CD4-positive, alpha-beta memory T cell (primary cell): ENCODE measurements around the gene RPL7A. TPM values are rescaled to one million over a fixed set of nuclear protein-coding genes. Genes with fewer than 3 reads are reported as not detected.
A peak's percentile ranks its signal among the peaks of the same experiment; 100 is the strongest.
"Not testable (repeated sequence)": the region's sequence is repeated elsewhere in the genome, so short reads cannot be mapped to it uniquely, and the experiment has no call there.

Experiments
- CTCF ChIA-PET: fragments of 350-600 bp; sonication (Branson Sonifier 250); formaldehyde crosslinking; loops from one replicate; lab custom pipeline; 2021; ENCODE audit warnings: inconsistent platforms; ENCODE audit not compliant: partially characterized antibody; lab: Charles Lee
- POLR2A ChIA-PET: fragments of 350-600 bp; sonication (Branson Sonifier 250); formaldehyde crosslinking; loops from one replicate; lab custom pipeline; 2021; ENCODE audit not compliant: partially characterized antibody; lab: Charles Lee
- DNase-seq, 5 donors: peaks; one replicate each; pipeline versions ENCODE4 v3.0.0 to v3.0.0-alpha.2; 2020 to 2022; ENCODE audit warnings: mixed read lengths in 1 of 5
- H3K27ac ChIP-seq: one replicate; pipeline ENCODE4 v1.7.0; 2013; ENCODE audit warnings: low read depth, low read length
- H3K27me3 ChIP-seq: 2 replicates; pipeline ENCODE4 v1.7.0; 2013; ENCODE audit warnings: mild to moderate bottlenecking, low read length, moderate library complexity; ENCODE audit not compliant: insufficient read depth
- H3K36me3 ChIP-seq: 2 replicates; pipeline ENCODE4 v1.7.0; 2013; ENCODE audit warnings: mild to moderate bottlenecking, low read length, moderate library complexity; ENCODE audit not compliant: insufficient read depth
- H3K4me1 ChIP-seq: 2 replicates; pipeline ENCODE4 v1.7.0; 2013; ENCODE audit warnings: mild to moderate bottlenecking, low read length, moderate library complexity; ENCODE audit not compliant: insufficient read depth
- H3K4me3 ChIP-seq, 2 donors: one replicate each; pipeline ENCODE4 v1.7.0; 2013; ENCODE audit warnings: low read length in 2 of 2, mild to moderate bottlenecking in 1 of 2
- H3K9me3 ChIP-seq, 2 donors: one replicate each; pipeline ENCODE4 v1.7.0; 2013; ENCODE audit warnings: low read length in 2 of 2, control low read depth in 1 of 2; ENCODE audit not compliant: control insufficient read depth in 1 of 2
- H3K27ac Mint-ChIP-seq, 7 donors: one replicate each; pipeline ENCODE4 v1.8.0; 2020 to 2021; ENCODE audit warnings: mixed read lengths in 7 of 7, mild to moderate bottlenecking in 6 of 7, inconsistent platforms in 3 of 7, moderate library complexity in 3 of 7
- H3K27me3 Mint-ChIP-seq, 2 donors: one replicate each; pipeline ENCODE4 v1.8.0; 2020 to 2021; ENCODE audit warnings: mixed read lengths in 2 of 2
- H3K36me3 Mint-ChIP-seq, 2 donors: one replicate each; pipeline ENCODE4 v1.8.0; 2020 to 2021; ENCODE audit warnings: mixed read lengths in 2 of 2, inconsistent platforms in 1 of 2, mild to moderate bottlenecking in 1 of 2
- H3K4me1 Mint-ChIP-seq, 4 donors: one replicate each; pipeline ENCODE4 v1.8.0; 2020 to 2021; ENCODE audit warnings: mixed read lengths in 4 of 4, mild to moderate bottlenecking in 1 of 4
- H3K4me3 Mint-ChIP-seq, 8 donors: one replicate each; pipeline ENCODE4 v1.8.0; 2020 to 2021; ENCODE audit warnings: mixed read lengths in 8 of 8, mild to moderate bottlenecking in 7 of 8, moderate library complexity in 6 of 8, inconsistent platforms in 3 of 8
- H3K9me3 Mint-ChIP-seq, 8 donors: one replicate each; pipeline ENCODE4 v1.8.0; 2020 to 2021; ENCODE audit warnings: mixed read lengths in 8 of 8, mild to moderate bottlenecking in 5 of 8, inconsistent platforms in 3 of 8, moderate library complexity in 1 of 8
- intact Hi-C: fragments of 100-400 bp; cut with micrococcal nuclease; formaldehyde crosslinking; loops from one replicate; pipeline ENCODE4 v1.15.1; 2023
- polyA plus RNA-seq, 2 donors: library from polyadenylated mRNA; unstranded; fragments of 300-500 nt; fragmentation: Illumina TruSeq; gene quantifications; one replicate each; pipeline ENCODE4 v1.2.3, GENCODE V29; 2021
- total RNA-seq, 2 experiments: library from RNA; stranded (reverse); gene quantifications; one replicate each; pipeline ENCODE4 v1.2.3, GENCODE V29; 2021

The RPL7A gene
- total and polyA plus RNA-seq, 4 experiments from 2014 or later, result 794 to 2,268 (median 1,624) TPM

- peak; percentile 89 to 95 (median 92) for DNase-seq
- CTCF ChIA-PET, result interaction anchor here (0.6 to 5.5 kb wide), 4 partner anchors 18 to 190 kb away, joined by 3 to 51 read pairs (median 4); partner anchors contain the start of genes SURF1 and SURF2
- intact Hi-C loops, result loop anchor here (1.0 kb wide), 4 partner anchors 20 to 42 kb away; partner anchors contain the start of genes MED22, REXO4, RPL7A and SURF1
- H3K4me3 ChIP-seq, result peak within 1 kb of the TSS; percentile 59 to 72
- Mint-ChIP-seq H3K36me3 (peaks cover 0 to 17% of the 10 kb centered on the region in 2 donors), H3K4me1 (peaks cover 27 to 40% (median 35%) of the 10 kb centered on the region in 4 donors), H3K9me3 (no peaks in the 10 kb centered on the region), H3K4me3 (peak within 1 kb of the TSS; percentile 89 to 97 (median 92)), H3K27me3 (no peaks in the 10 kb centered on the region), H3K27ac (peak within 1 kb of the TSS; percentile 82 to 98 (median 96))
- peak within 1 kb of the TSS; percentile 89 for H3K27ac ChIP-seq
- peaks cover 45% of the 10 kb centered on the region for H3K4me1 ChIP-seq
- H3K9me3 ChIP-seq, result no peaks in the 10 kb centered on the region
- peaks cover 4% of the 10 kb centered on the region for H3K36me3 ChIP-seq
- POLR2A ChIA-PET, result interaction anchor here (0.8 to 18.7 kb wide), 8 partner anchors 9 to 103 kb away, joined by 3 to 437 read pairs (median 4); partner anchors contain the start of genes MED22, RPL7A, SLC2A6 and SURF1
- no peaks in the 10 kb centered on the region for H3K27me3 ChIP-seq
Observed at GRCh38 chr9:133375724-133376654, 28.0 kb downstream of the RPL7A start, which contains the start of the genes STKLD1 and SURF4. TSS of gene STKLD1 (plus strand) at chr9:133376366. CDS start at chr9:133376474, 108 bp downstream. TSS of gene SURF4 (minus strand) at chr9:133376060. CDS start at chr9:133375969, 91 bp downstream.

DNA sequence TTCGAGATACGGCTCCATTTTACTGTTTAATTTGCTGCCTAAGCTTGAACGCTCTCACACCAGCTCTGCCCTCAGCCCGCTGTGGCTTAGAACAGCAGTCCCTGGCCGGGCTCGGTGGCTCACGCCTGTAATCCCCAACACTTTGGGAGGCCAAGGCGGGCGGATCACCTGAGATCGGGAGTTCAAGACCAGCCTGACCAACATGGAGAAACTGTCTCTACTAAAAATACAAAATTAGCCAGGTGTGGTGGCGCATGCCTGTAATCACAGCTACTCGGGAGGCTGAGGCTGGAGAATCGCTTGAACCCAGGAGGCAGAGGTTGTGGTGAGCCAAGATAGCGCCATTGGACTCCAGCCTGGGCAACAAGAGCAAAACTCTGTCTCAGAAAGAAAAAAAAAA is 29.3 kb downstream of the RPL7A start:
- H3K9me3 ChIP-seq, H3K27me3 Mint-ChIP-seq, H3K36me3 ChIP-seq, H3K27ac ChIP-seq, H3K4me3 ChIP-seq, H3K9me3 Mint-ChIP-seq, H3K27me3 ChIP-seq, intact Hi-C loops: not testable (repeated sequence)
- peaks cover 33% of the 10 kb centered on the region for H3K4me1 ChIP-seq
- Mint-ChIP-seq H3K27ac (peak overlapping the region in 5 of 7 donors; percentile 22 to 87 (median 65)), H3K36me3 (peaks cover 0 to 11% of the 10 kb centered on the region in 2 donors), H3K4me1 (peaks cover 14 to 28% (median 22%) of the 10 kb centered on the region in 4 donors), H3K4me3 (peak overlapping the region; percentile 52 to 79 (median 65))
- ChIA-PET CTCF (interaction anchor here (1.3 to 1.5 kb wide), 2 partner anchors 19 to 191 kb away, joined by 3 to 6 read pairs; no protein-coding TSS in a partner anchor), POLR2A (interaction anchor here (0.9 to 18.7 kb wide), 6 partner anchors 9 to 102 kb away, joined by 3 to 437 read pairs (median 4); partner anchors contain the start of genes MED22, RPL7A, SLC2A6 and SURF1)
- DNase-seq, result peak in 1 of 5 donors; percentile 7

DNA sequence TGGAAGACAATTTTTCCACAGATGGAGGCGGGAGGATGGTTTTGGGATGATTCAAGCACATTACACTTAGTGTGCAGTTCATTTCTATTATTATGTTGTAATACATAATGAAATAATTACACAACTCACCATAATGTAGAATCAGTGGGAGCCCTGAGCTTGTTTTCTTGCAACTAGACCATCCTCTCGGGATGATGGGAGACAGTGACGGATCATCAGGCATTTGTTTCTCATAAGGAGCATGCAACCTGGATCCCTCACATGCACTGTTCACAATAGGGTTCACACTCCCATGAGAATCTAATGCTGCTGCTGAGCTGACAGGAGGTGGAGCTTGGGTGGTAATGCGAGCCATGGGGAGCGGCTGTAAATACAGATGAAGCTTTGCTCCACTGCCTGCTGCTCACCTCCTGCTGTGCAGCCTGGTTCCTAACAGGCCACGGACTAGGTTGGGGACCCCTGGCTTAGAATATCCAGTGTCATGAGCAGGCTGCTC is 29.8 kb downstream of the RPL7A start:
- H3K27me3 ChIP-seq, result no peaks in the 10 kb centered on the region
- H3K27ac Mint-ChIP-seq, result peak overlapping the region in 1 of 7 donors; percentile 65

GRCh38 chr9:133378408-133378962 is 30.5 kb downstream of the RPL7A start:
- Mint-ChIP-seq H3K4me3 (peak overlapping the region in 6 of 8 donors; percentile 5 to 65 (median 41)), H3K4me1 (peaks cover 8 to 16% (median 12%) of the 10 kb centered on the region in 4 donors), H3K9me3 (no peaks in the 10 kb centered on the region), H3K27ac (peak overlapping the region in 3 of 7 donors; percentile 42 to 65 (median 57)), H3K36me3 (peaks cover 0 to 10% of the 10 kb centered on the region in 2 donors), H3K27me3 (no peaks in the 10 kb centered on the region)
- no peaks in the 10 kb centered on the region for H3K9me3 ChIP-seq
- ChIA-PET CTCF (interaction anchor here (0.9 kb wide), 1 partner anchor 39 kb away, joined by 3 read pairs; no protein-coding TSS in a partner anchor), POLR2A (interaction anchor here (1.1 to 18.7 kb wide), 2 partner anchors 26 to 36 kb away, joined by 3 to 437 read pairs; partner anchors contain the start of genes MED22, RPL7A, SURF1 and SURF2)
- peaks cover 21% of the 10 kb centered on the region for H3K4me1 ChIP-seq
- no peaks in the 10 kb centered on the region for H3K27me3 ChIP-seq
- DNase-seq, result no peak
- no peak overlapping the region for H3K27ac ChIP-seq
- no peak overlapping the region for H3K4me3 ChIP-seq
- H3K36me3 ChIP-seq, result no peaks in the 10 kb centered on the region
- intact Hi-C loops, result no loop called here

More for the DNA sequence above, 29.8 kb downstream of the RPL7A start:
- Mint-ChIP-seq H3K4me3 (peak overlapping the region in 4 of 8 donors; percentile 21 to 65 (median 48)), H3K27me3 (no peaks in the 10 kb centered on the region), H3K9me3 (no peaks in the 10 kb centered on the region), H3K36me3 (peaks cover 0 to 10% of the 10 kb centered on the region in 2 donors), H3K4me1 (peaks cover 9 to 23% (median 18%) of the 10 kb centered on the region in 4 donors)
- Histone ChIP-seq H3K36me3 (peaks cover 3% of the 10 kb centered on the region), H3K4me1 (peaks cover 28% of the 10 kb centered on the region), H3K27ac (no peak overlapping the region), H3K4me3 (no peak overlapping the region), H3K9me3 (no peaks in the 10 kb centered on the region)
- peak in 1 of 5 donors; percentile 1 for DNase-seq
- ChIA-PET POLR2A (interaction anchor here (2.0 to 18.7 kb wide), 2 partner anchors 25 to 39 kb away, joined by 10 to 437 read pairs; partner anchors contain the start of genes MED22, RPL7A, SURF1 and SURF2), CTCF (interaction anchor here (1.5 kb wide), 1 partner anchor 191 kb away, joined by 6 read pairs; no protein-coding TSS in a partner anchor)
- intact Hi-C loops, result no loop called here

DNA sequence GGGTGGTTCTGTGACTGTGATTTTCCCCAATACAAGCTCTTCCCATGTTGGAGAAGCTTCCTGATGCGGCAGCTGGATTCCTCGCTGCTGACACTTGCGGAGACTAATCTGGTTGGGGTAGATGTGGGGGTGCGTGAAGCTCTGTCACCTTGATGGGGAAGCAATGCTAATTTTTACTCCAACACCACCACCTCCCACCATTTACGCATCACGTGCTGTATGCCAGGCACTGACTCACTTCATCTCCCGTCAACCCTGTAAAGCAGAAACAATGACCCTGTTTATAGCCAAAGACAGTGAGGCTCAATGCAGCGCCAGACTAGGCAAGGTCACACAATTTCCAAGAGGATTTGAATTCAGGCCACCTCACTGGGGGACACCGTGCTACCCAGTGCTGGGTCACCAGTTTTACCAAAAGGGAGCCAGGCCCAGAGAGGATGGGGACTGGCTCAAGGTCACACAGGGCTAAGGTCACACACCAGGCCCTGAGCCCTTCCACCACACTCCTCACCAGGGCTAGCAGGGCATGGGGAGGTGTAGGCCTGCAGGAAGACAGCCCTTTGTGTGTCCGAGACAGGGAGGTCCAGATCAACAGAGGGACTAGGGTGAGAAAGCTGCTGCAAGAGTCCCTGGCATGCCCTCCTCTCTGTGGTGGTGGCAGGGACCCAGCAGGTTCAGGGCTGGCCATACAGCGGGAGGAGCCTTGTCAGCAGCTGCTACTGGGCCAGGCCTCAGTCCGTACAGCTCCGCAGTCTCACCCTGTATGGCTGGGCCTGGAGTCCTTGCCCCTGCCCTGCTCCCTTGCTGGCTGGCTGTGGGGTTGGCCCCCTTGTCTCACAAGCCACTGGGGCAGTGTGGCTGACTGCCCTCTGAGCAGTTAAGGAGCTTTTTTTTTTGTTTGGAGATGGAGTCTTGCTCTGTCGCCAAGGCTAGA is 31.4 kb downstream of the RPL7A start:
- no peaks in the 10 kb centered on the region for H3K9me3 Mint-ChIP-seq
- Histone ChIP-seq H3K4me1 (peaks cover 13% of the 10 kb centered on the region), H3K27ac (no peak overlapping the region), H3K9me3 (no peaks in the 10 kb centered on the region), H3K4me3 (no peak overlapping the region), H3K36me3 (no peaks in the 10 kb centered on the region), H3K27me3 (no peaks in the 10 kb centered on the region)
- no peak for DNase-seq
- intact Hi-C loops, result no loop called here
- peak overlapping the region in 1 of 7 donors; percentile 65 for H3K27ac Mint-ChIP-seq
- CTCF ChIA-PET, result interaction anchor here (0.7 to 0.9 kb wide), 2 partner anchors 40 to 220 kb away, joined by 3 read pairs; no protein-coding TSS in a partner anchor
- peaks cover 0 to 6% of the 10 kb centered on the region in 2 donors for H3K36me3 Mint-ChIP-seq
- H3K4me3 Mint-ChIP-seq, result no peak overlapping the region
- H3K4me1 Mint-ChIP-seq, result peaks cover 6 to 8% (median 7%) of the 10 kb centered on the region in 4 donors
- POLR2A ChIA-PET, result interaction anchor here (1.1 to 18.7 kb wide), 2 partner anchors 27 to 35 kb away, joined by 3 to 437 read pairs; partner anchors contain the start of genes MED22, RPL7A, SURF1 and SURF2
- H3K27me3 Mint-ChIP-seq, result no peaks in the 10 kb centered on the region
